HepG2 (cell line): Measurements from ENCODE around the gene ATAD3A. TPM values are rescaled to one million over a fixed set of nuclear protein-coding genes. Genes with fewer than 3 reads are reported as not detected.

Experiments used
- CBX5 ChIP-seq: sonication (generic); formaldehyde crosslinking; IDR thresholded peaks from 2 replicates; pipeline ENCODE4 v1.4.0; 2020; ENCODE audit warnings: missing genetic modification reagents, borderline replicate concordance
- CENPX ChIP-seq: sonication (generic); formaldehyde crosslinking; IDR thresholded peaks from 2 replicates; pipeline ENCODE4 v1.9.0; 2021; ENCODE audit warnings: mild to moderate bottlenecking, missing genetic modification reagents, moderate library complexity
- CTCF ChIP-seq: sonication (generic); formaldehyde crosslinking; IDR thresholded peaks from 2 replicates; pipeline ENCODE4 v1.5.0; 2020; ENCODE audit warnings: mild to moderate bottlenecking, missing genetic modification reagents, moderate library complexity
- HINFP ChIP-seq: sonication (generic); formaldehyde crosslinking; IDR thresholded peaks from 2 replicates; pipeline ENCODE4 v1.4.0; 2020; ENCODE audit warnings: low read depth, mild to moderate bottlenecking, missing genetic modification reagents
- HIVEP1 ChIP-seq: sonication (generic); formaldehyde crosslinking; IDR thresholded peaks from 2 replicates; pipeline ENCODE4 v1.4.0; 2020; ENCODE audit warnings: mild to moderate bottlenecking, missing genetic modification reagents
- ISL2 ChIP-seq: sonication (generic); formaldehyde crosslinking; IDR thresholded peaks from 2 replicates; pipeline ENCODE4 v1.5.0; 2020; ENCODE audit warnings: missing genetic modification reagents
- MATR3 ChIP-seq: sonication (generic); formaldehyde crosslinking; IDR thresholded peaks from 2 replicates; pipeline ENCODE4 v1.4.0; 2020; ENCODE audit warnings: missing genetic modification reagents
- NCOA2 ChIP-seq: sonication (generic); formaldehyde crosslinking; IDR thresholded peaks from 2 replicates; pipeline ENCODE4 v1.8.0; 2022; ENCODE audit warnings: inconsistent platforms
- SNAPC2 ChIP-seq: sonication (generic); formaldehyde crosslinking; IDR thresholded peaks from 2 replicates; pipeline ENCODE4 v1.8.1; 2022; ENCODE audit warnings: mild to moderate bottlenecking, missing genetic modification reagents
- SNAPC5 ChIP-seq: sonication (generic); formaldehyde crosslinking; IDR thresholded peaks from 2 replicates; pipeline ENCODE4 v1.8.1; 2023; ENCODE audit warnings: mild to moderate bottlenecking, missing genetic modification reagents, borderline replicate concordance
- TRIM24 ChIP-seq: sonication (generic); formaldehyde crosslinking; IDR thresholded peaks from 2 replicates; pipeline ENCODE4 v1.8.0; 2022; ENCODE audit warnings: mild to moderate bottlenecking, missing genetic modification reagents
- ZFP90 ChIP-seq: sonication (generic); formaldehyde crosslinking; IDR thresholded peaks from 2 replicates; pipeline ENCODE4 v1.8.0; 2022; ENCODE audit warnings: missing genetic modification reagents, mild to moderate bottlenecking, inconsistent platforms, borderline replicate concordance
- ZHX1 ChIP-seq: sonication (generic); formaldehyde crosslinking; IDR thresholded peaks from 2 replicates; pipeline ENCODE4 v1.8.1; 2022; ENCODE audit warnings: low read depth, mild to moderate bottlenecking, missing genetic modification reagents
- ZNF124 ChIP-seq: sonication (generic); formaldehyde crosslinking; IDR thresholded peaks from 2 replicates; pipeline ENCODE4 v1.4.0; 2020; ENCODE audit warnings: missing genetic modification reagents
- ZNF646 ChIP-seq: sonication (generic); formaldehyde crosslinking; IDR thresholded peaks from 2 replicates; pipeline ENCODE4 v1.9.0; 2021; ENCODE audit warnings: mild to moderate bottlenecking, missing genetic modification reagents
- ZNF790 ChIP-seq: sonication (generic); formaldehyde crosslinking; IDR thresholded peaks from 2 replicates; pipeline ENCODE4 v1.8.0; 2022; ENCODE audit warnings: missing genetic modification reagents, mild to moderate bottlenecking, borderline replicate concordance
- polyA plus RNA-seq, 8 experiments: library from polyadenylated mRNA; depleted of rRNA in 3 of 8; stranded (reverse) in 7 of 8; unstranded in 1 of 8; fragments of >200 nt; fragmentation: Illumina TruSeq in 4 of 8; extraction: Trizol in 4 of 8; gene quantifications; 2 replicates each; pipeline versions ENCODE4 v1.2.1 to v1.2.3, GENCODE V29; 2011 to 2016; ENCODE audit warnings: low read depth in 4 of 8, missing spikeins in 1 of 8, mixed read lengths in 1 of 8; ENCODE audit not compliant: insufficient read depth in 1 of 8
- total RNA-seq, 5 experiments: library from RNA; depleted of rRNA; stranded (reverse); fragments of >200 nt; fragmentation: Illumina TruSeq; extraction: Trizol; gene quantifications; 2 replicates each; pipeline ENCODE4 v1.2.3, GENCODE V29; 2016; ENCODE audit warnings: low read depth in 1 of 5

Gene ATAD3A
- total and polyA plus RNA-seq, 2 of the 13 experiments (the other 11 are each of a cell fraction or from before 2014, with no cell fraction given): 10.6 to 49.0 TPM

- TF ChIP-seq ZNF646 (CRISPR knock-in tag) (no peak), HIVEP1 (CRISPR knock-in tag) (no peak), CENPX (CRISPR knock-in tag) (no peak), ZNF124 (CRISPR knock-in tag) (no peak), ZFP90 (CRISPR knock-in tag) (no peak), SNAPC2 (CRISPR knock-in tag) (no peak), NCOA2 (CRISPR knock-in tag) (no peak), TRIM24 (CRISPR knock-in tag) (no peak), HINFP (CRISPR knock-in tag) (no peak), SNAPC5 (no peak), ZHX1 (CRISPR knock-in tag) (no peak), MATR3 (CRISPR knock-in tag) (no peak), CBX5 (no peak; the same call in 1 of the 2 replicates), CTCF (peak; percentile 50), ISL2 (CRISPR knock-in tag) (no peak; the same call in 1 of the 2 replicates), ZNF790 (CRISPR knock-in tag) (no peak)
Measured at GRCh38 chr1:1573843-1574720, 62.1 kb downstream of the ATAD3A start (continued).
